ENCODE data around the gene FAM200B.

Gene FAM200B

GRCh38 chr4:15668566-15669435 is 12.8 kb upstream of the FAM200B start:
- DNase-seq (ENCODE audit: low read depth) = no peak

GRCh38 chr4:15670576-15670975 is 11.1 kb upstream of the FAM200B start:
- DNase-seq (ENCODE audit: low read depth) = no peak

- DNase-seq (ENCODE audit: low read depth) = no peak
These were observed 9.5 kb upstream of the FAM200B start for GRCh38 chr4:15672101-15672500.

- DNase-seq (ENCODE audit: low read depth) = no peak
These were observed 8.3 kb upstream of the FAM200B start for GRCh38 chr4:15673337-15673736.

DNA sequence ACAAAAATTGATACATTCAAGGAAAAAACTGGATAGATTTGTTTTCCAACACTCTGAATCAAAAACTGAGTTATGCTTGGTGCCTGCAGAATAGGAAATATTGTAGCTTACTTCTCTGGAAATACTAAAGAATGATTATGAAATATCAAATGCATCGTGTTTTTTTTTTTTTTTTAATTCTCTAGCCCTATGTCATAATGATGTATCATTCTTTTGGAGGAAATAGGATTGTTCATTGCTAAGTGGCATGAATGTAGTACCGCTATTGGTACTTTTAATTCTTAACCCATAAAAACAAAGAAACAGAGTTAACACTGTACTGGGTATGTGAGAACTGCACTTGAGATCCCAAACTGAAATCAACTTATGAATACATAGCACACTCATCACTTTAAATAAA is 7.6 kb upstream of the FAM200B start:
- DNase-seq (ENCODE audit: low read depth) = no peak

DNA sequence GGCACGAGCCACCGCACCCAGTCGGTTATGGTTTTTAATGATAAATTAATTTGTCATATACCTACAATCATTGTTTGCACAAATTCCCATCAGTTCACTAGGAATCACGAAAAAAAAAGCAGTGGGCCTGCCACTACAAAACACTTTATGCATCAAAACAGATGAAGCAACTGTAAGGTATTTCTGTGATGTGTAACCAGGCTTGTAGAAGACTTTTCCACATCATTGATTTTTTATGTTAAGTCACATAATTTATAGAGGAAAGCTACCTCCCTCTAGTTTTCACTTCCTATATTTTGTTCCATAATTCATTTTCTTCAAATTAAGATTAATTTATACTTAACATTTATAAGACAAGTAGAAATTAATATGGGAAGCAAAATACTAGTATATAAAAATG is 6.7 kb upstream of the FAM200B start:
- DNase-seq (ENCODE audit: low read depth) = no peak

- no peak for DNase-seq (ENCODE audit: low read depth)
These were observed 6.3 kb upstream of the FAM200B start for GRCh38 chr4:15675356-15675755.

DNA sequence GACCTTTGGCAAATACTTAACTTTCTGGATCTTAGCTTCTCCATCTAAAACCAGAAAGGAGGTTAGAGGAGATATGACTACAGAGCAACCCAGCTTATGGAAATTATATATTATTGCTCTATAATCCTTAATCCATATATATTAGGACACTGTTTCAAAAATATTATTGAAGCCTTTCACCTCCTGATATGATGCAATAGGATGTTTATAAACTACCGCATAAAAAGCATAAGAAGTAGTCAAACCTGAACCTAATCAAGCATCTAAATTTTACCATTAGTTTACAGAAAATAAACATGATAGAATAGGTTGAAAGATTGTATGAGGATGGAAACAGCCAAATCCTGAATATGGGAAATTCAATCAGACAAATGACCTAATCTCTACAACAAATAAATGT is 5.6 kb upstream of the FAM200B start:
- DNase-seq (ENCODE audit: low read depth) = no peak

DNA sequence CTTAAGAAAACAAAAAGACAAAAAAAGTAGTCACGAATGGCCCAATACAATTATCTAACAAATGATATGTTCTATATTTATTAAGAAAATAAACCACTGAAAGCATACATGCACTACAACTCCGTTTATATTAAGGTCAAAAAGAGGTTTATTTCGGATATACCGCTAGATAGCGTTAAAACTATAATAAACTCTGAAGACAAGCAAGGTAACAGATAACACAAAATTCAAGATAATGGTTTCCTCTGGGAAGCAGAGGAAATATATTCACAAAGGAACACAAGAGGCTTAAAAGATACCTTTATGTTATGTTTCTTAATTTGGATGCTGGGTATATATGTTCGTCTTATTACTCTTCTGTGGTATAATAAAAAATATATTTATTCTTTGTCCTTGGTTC is 4.7 kb upstream of the FAM200B start:
- no peak for DNase-seq (ENCODE audit: low read depth)

- DNase-seq (ENCODE audit: low read depth) = no peak
These were observed 4.1 kb upstream of the FAM200B start for GRCh38 chr4:15677507-15677988.

DNA sequence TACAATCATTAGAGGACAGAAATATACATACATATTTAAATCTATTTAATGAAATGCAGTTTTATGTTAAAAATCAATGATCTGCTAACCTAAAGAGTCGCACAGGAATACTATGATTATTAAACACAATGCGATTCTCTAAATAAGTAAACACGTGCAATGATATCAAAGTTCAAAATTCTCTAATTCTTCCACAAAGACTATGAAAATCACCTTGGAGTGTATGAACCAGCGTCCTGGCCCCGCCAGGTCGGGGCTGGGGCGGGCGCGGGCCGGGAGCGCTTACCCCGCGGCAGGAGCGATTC is 608 bp upstream of the FAM200B start:
- no peak for DNase-seq (ENCODE audit: low read depth)

DNA sequence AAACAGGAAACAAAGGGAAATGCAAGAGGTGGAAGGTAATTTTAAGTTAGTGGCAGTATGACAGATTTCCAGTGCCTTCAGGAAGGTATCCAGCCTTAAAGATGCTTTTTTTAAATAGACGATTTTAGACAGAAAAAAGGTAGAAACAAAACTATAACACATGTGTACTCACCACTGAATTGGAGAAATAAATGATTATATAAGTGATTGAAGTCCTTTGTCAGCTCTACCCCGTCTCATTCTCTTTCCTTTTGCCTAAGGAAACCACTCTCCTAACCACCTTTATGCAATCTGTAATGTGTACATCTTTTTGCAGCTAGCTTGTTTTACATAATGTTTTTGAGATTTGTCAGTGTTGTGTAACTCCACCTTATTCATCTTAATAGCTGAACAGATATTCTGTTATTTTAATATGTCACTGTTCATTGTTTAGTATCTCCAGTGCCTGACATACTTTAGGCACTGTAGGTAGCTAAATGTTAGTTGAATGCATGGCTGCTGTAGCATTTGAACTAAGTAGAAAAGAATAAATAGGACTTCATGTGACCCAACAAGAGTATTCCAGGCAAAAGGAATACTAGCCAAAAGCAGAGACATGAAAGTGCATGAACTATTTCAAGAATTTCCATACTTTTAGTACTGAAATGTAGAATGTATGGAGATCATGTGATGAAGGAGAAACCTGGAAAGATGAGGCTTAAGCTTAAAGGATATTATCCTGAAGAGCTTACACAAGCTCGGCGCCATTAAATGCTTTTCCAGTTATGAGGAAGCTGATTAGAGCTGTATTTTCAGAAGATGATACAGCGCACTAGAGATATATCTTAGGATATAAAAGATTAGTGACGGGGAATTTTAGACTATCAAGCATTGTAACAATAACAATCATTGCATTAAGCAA is 865 bp downstream of the FAM200B start:
- DNase-seq (ENCODE audit: low read depth) = no peak

DNA sequence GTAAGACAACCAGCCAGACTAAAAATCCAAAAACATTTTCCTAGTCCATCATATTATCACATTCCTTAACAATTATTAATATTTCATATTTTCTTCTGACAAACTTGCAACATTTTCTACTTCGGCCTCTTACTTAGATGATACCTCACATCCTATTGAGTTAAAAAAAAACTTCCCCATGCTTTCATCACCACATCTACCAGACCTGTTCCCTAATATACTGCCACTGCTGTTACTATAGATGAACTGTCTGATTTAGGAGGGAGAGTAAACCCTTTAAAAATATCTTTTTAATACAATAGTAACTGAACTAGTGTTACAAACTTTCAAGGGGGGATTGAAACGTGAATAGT is 1.5 kb downstream of the FAM200B start:
- DNase-seq (ENCODE audit: low read depth) = no peak

DNA sequence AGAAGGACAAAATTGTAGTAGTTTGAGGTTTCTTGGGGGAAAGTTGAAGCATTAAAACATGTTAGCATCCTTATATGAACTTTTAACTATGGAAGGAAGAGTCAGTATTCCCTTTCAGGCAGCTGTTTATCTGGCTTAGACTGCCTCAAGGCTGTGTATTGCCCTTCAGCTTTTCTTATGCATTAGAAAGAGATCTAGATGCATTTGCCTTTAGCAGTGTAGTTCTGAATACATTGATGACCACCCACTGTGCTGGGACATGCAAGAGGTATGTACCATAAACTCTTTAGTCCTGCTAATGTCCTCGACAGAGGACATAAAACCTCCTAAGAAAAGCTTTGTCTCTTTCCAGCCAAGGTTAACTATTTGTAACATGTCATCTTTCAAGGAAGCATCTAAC is 2.9 kb downstream of the FAM200B start:
- no peak for DNase-seq (ENCODE audit: low read depth)

DNA sequence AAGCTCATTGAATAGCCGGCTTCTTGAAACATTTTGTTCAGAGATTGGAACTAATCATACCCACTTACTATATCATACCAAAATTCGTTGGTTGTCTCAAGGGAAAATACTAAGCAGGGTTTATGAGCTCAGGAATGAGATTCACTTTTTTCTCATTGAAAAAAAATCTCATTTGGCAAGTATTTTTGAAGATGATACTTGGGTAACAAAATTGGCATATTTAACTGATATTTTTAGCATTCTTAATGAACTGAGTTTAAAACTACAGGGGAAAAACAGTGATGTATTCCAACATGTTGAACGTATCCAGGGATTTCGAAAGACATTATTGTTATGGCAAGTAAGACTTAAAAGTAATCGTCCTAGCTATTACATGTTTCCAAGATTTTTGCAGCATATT is 6.4 kb downstream of the FAM200B start:
- DNase-seq (ENCODE audit: low read depth) = no peak

GRCh38 chr4:15689540-15689939 is 7.9 kb downstream of the FAM200B start:
- no peak for DNase-seq (ENCODE audit: low read depth)

- no peak for DNase-seq (ENCODE audit: low read depth)
These were observed 8.6 kb downstream of the FAM200B start for GRCh38 chr4:15690020-15690809.

DNA sequence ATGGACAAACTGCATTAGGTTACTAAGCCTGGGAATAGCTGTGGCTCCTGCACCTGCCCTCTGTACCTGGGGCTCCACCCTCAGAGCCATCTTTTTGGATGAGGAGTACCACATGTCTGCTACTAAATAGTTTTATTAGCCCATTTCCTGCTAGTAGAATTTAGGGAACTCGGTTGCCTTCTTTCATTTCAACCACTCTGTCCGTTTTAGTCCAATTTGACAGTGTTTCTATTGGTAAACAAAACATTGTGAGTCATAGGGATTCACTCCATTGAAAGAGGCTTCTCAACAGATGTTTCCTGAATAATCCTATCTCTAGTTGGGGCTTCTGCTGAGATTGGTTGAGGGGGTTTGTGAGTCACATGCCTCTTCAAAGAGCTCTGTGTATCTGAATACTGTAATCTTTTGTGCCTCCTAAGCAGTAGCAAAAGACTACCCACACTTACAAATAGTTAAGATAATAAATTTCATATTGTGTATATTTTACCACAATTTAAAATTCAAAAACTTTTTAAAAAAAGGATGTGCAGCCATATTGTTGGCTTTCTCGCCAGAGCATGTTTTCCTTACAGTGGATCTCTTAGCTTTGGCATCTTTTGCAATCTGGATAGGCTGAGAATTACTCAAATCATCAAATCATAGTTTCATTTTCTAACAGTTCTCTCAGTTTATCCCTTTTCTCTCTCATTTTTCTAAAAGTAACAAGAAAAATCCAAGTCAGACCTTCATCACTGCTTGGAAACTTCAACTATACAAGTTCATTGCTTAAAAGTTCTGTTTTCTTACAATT is 9.9 kb downstream of the FAM200B start:
- no peak for DNase-seq (ENCODE audit: low read depth)

- no peak for DNase-seq (ENCODE audit: low read depth)
These were observed 11.0 kb downstream of the FAM200B start for GRCh38 chr4:15692602-15693001.

DNA sequence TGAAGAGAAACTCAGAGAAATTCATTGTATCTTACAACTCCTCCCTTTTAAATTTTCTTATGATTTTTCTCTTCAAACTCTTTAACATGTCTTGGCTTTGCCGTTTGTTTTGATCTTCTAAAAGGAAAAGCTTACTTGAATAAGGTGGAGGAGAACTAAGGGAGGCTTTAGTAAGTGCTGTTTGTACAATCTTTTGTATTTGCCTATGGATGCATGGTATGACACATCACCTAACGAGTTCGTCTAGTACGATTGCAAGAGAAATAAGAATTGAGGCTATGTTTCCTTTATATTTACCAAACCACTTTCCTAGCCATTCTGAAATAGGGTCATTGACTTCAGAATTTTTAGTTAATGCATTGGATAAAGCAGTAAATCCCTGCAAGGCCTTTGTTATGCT is 12.8 kb downstream of the FAM200B start:
- no peak for DNase-seq (ENCODE audit: low read depth)

DNA sequence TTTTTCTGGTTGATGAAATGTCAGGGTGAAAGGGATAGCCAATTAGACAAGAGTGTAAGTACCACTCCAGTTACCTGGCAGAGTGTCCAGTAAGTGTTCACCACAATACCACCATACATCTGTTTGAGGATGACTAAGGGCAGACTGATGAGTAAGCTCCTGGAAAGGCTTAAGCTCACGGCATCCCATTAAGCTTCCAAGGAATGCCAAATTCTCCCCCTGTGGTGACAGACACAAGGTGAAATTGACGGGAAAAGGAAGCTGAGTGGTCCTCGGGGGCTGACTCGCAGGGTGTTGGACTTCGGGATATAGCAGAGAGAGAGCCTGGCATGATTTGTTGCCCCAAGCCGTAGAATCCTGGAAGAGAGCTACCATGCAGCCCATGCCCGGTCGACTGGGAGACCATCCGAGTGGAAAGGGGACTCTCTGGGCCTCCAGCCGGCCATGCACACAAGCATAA is 13.6 kb downstream of the FAM200B start:
- no peak for DNase-seq (ENCODE audit: low read depth)

DNA sequence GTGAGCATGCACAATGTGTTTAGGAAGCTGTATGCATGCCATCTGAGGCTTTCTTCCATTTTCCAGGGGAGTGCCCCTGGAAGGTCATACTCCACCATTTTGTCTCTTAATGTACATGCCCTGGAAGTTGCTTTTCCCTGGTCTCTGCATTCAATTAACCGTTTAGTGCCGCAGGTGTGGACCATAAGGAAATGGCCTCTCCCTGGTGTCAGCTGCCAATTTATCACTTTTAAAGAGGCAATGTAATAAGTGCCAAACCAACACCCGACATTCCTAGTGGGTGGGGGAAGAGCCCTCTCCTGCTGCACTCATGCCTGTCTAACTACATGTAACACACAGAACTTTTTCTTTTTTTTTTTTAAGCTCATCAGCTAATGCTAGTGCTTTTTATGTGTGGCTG is 14.1 kb downstream of the FAM200B start:
- DNase-seq (ENCODE audit: low read depth) = no peak
